ENCODE results near the gene UBE2C.

DNA sequence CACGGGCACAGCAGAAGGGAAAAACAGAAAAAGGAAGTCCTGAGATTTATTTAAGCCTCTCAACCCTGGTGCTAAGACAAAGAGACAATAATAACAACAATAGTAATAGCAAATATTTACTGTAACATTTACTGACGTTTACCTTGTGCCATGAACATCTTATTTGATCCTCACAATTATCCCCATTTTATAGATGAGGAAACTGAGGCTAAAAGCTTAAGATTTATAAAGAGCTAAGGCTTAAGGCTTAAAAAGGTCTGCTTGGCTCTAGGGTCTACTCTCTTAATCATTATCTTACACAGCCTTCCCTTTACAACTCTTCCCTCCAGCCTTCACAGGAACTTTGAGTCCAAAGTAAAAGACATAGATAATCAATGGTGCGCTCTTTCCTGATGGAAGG lies 24.1 kb upstream of the UBE2C start:
- TF ChIP-seq, protein P1, sequence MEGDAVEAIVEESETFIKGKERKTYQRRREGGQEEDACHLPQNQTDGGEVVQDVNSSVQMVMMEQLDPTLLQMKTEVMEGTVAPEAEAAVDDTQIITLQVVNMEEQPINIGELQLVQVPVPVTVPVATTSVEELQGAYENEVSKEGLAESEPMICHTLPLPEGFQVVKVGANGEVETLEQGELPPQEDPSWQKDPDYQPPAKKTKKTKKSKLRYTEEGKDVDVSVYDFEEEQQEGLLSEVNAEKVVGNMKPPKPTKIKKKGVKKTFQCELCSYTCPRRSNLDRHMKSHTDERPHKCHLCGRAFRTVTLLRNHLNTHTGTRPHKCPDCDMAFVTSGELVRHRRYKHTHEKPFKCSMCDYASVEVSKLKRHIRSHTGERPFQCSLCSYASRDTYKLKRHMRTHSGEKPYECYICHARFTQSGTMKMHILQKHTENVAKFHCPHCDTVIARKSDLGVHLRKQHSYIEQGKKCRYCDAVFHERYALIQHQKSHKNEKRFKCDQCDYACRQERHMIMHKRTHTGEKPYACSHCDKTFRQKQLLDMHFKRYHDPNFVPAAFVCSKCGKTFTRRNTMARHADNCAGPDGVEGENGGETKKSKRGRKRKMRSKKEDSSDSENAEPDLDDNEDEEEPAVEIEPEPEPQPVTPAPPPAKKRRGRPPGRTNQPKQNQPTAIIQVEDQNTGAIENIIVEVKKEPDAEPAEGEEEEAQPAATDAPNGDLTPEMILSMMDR (IDR thresholded peaks at IDR 0.05 in 2 of 3, conservative IDR thresholded peaks at IDR 0.05 in 1 of 3; ENCODE audit: borderline replicate concordance in 1 of 3, insufficient read depth in 1 of 3, low read depth in 2 of 3, low read length in 2 of 3), result no peak
- TF ChIP-seq, protein P2, sequence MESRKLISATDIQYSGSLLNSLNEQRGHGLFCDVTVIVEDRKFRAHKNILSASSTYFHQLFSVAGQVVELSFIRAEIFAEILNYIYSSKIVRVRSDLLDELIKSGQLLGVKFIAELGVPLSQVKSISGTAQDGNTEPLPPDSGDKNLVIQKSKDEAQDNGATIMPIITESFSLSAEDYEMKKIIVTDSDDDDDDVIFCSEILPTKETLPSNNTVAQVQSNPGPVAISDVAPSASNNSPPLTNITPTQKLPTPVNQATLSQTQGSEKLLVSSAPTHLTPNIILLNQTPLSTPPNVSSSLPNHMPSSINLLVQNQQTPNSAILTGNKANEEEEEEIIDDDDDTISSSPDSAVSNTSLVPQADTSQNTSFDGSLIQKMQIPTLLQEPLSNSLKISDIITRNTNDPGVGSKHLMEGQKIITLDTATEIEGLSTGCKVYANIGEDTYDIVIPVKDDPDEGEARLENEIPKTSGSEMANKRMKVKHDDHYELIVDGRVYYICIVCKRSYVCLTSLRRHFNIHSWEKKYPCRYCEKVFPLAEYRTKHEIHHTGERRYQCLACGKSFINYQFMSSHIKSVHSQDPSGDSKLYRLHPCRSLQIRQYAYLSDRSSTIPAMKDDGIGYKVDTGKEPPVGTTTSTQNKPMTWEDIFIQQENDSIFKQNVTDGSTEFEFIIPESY (IDR thresholded peaks at IDR 0.05; ENCODE audit: extremely low read depth, insufficient replicate concordance, low read length), result no peak
- TF ChIP-seq EZH2phosphoT487 (IDR thresholded peaks at IDR 0.05; ENCODE audit: borderline replicate concordance), result no peak
- TF ChIP-seq POLR2A (IDR thresholded peaks at IDR 0.05; ENCODE audit: borderline replicate concordance, extremely low read depth, insufficient read depth, insufficient read length), result no peak
- no peak for TF ChIP-seq RAD21 (IDR thresholded peaks at IDR 0.05; ENCODE audit: low read depth)
- TF ChIP-seq POLR2AphosphoS5 (IDR thresholded peaks at IDR 0.05; ENCODE audit: low read depth, low read length), result no peak
- no peak for TF ChIP-seq EGR1 (IDR thresholded peaks at IDR 0.05; ENCODE audit: low read depth)
- TF ChIP-seq SRF (IDR thresholded peaks at IDR 0.05; ENCODE audit: low read depth), result no peak

All from HCT116 (cell line).